Measurements from ENCODE around the gene FLNA. TPM values are rescaled to one million over a fixed set of nuclear protein-coding genes. Genes with fewer than 3 reads are reported as not detected.

The FLNA gene
- total and polyA plus RNA-seq, 9 of the 15 experiments (the other 6 are each of a cell fraction or from before 2014, with no cell fraction given): 6.2 to 735 (median 135) TPM

DNA sequence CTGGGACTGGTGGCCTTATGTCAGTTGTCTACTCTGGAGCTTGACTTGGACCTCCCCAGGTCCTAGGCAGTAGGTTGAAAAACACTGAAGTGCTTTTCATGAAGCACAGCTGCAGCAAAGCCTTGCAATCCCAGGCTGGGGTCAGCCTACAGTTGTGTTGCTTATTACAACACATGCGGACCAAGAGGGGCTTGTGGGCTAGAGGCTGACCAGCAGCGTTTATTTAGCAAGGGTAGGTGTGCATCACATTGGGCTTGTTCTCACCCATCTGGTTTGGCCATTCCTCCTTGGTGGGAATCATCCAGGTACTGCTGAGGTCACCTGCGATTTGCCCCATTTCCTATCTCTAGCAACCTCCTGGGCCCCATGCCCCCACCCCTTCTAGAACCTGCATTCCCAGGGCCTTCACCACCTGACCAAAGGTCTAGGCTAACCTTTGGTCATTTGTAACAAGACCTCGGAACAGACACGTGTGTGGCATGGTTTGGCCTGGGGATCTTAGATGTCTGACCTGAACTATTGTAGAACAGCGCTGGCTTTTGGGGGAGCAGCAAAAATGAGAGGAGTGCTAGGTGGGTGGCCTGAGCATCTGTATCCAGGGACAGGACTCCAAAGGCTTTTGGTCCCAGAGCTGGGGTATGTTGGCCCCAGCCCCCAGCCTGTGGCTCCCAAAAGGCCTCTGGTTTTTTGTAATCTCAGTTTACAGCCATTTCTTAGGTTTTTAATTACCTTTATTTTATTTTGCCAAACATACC is 26.8 kb upstream of the FLNA start (continued):
- TF ChIP-seq CHD1 (IDR thresholded peaks at IDR 0.05; ENCODE audit: low read length) (no peak), CHD2 (IDR thresholded peaks at IDR 0.05; ENCODE audit: low read depth, low read length) (peak; percentile 58), HMG20B (CRISPR knock-in tag; IDR thresholded peaks at IDR 0.05) (no peak), TGIF2 (CRISPR knock-in tag; IDR thresholded peaks at IDR 0.05) (no peak), GTF2A2 (tag; IDR thresholded peaks at IDR 0.05) (no peak), ZNF444 (CRISPR knock-in tag; IDR thresholded peaks at IDR 0.05) (no peak), PCBP1 (IDR thresholded peaks at IDR 0.05; ENCODE audit: low read depth, low read length, poor library complexity, severe bottlenecking) (no peak), ELF1 (tag; IDR thresholded peaks at IDR 0.05) (no peak), HDAC8 (tag; IDR thresholded peaks at IDR 0.05) (no peak), HDAC2 (IDR thresholded peaks at IDR 0.05) (no peak), TAF1 (IDR thresholded peaks at IDR 0.05; ENCODE audit: control insufficient read depth, extremely low read depth, insufficient read depth, low read length, severe bottlenecking) (peak; percentile 54), ZNF445 (CRISPR knock-in tag; IDR thresholded peaks at IDR 0.05; ENCODE audit: low read depth) (no peak), HDAC3 (IDR thresholded peaks at IDR 0.05; ENCODE audit: borderline replicate concordance, partially characterized antibody) (no peak), NCOA2 (IDR thresholded peaks at IDR 0.05; ENCODE audit: partially characterized antibody in 2 of 2) (no peak), ZNF830 (CRISPR knock-in tag; IDR thresholded peaks at IDR 0.05) (0 out of 2 replicates have a peak, but pooled peaks have one; percentile 46), CXXC5 (CRISPR knock-in tag; IDR thresholded peaks at IDR 0.05) (no peak), ZBTB1 (CRISPR knock-in tag; IDR thresholded peaks at IDR 0.05; ENCODE audit: borderline replicate concordance, low read depth) (no peak), ZNF561 (CRISPR knock-in tag; conservative IDR thresholded peaks at IDR 0.05) (no peak)
- TF ChIP-seq, protein P1, sequence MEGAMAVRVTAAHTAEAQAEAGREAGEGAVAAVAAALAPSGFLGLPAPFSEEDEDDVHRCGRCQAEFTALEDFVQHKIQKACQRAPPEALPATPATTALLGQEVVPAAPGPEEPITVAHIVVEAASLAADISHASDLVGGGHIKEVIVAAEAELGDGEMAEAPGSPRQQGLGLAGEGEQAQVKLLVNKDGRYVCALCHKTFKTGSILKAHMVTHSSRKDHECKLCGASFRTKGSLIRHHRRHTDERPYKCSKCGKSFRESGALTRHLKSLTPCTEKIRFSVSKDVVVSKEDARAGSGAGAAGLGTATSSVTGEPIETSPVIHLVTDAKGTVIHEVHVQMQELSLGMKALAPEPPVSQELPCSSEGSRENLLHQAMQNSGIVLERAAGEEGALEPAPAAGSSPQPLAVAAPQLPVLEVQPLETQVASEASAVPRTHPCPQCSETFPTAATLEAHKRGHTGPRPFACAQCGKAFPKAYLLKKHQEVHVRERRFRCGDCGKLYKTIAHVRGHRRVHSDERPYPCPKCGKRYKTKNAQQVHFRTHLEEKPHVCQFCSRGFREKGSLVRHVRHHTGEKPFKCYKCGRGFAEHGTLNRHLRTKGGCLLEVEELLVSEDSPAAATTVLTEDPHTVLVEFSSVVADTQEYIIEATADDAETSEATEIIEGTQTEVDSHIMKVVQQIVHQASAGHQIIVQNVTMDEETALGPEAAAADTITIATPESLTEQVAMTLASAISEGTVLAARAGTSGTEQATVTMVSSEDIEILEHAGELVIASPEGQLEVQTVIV (CRISPR knock-in tag; IDR thresholded peaks at IDR 0.05; ENCODE audit: borderline replicate concordance): no peak
- TF ChIP-seq, protein P2, sequence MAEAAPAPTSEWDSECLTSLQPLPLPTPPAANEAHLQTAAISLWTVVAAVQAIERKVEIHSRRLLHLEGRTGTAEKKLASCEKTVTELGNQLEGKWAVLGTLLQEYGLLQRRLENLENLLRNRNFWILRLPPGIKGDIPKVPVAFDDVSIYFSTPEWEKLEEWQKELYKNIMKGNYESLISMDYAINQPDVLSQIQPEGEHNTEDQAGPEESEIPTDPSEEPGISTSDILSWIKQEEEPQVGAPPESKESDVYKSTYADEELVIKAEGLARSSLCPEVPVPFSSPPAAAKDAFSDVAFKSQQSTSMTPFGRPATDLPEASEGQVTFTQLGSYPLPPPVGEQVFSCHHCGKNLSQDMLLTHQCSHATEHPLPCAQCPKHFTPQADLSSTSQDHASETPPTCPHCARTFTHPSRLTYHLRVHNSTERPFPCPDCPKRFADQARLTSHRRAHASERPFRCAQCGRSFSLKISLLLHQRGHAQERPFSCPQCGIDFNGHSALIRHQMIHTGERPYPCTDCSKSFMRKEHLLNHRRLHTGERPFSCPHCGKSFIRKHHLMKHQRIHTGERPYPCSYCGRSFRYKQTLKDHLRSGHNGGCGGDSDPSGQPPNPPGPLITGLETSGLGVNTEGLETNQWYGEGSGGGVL (CRISPR knock-in tag; IDR thresholded peaks at IDR 0.05): no peak
- TF ChIP-seq, protein P3, sequence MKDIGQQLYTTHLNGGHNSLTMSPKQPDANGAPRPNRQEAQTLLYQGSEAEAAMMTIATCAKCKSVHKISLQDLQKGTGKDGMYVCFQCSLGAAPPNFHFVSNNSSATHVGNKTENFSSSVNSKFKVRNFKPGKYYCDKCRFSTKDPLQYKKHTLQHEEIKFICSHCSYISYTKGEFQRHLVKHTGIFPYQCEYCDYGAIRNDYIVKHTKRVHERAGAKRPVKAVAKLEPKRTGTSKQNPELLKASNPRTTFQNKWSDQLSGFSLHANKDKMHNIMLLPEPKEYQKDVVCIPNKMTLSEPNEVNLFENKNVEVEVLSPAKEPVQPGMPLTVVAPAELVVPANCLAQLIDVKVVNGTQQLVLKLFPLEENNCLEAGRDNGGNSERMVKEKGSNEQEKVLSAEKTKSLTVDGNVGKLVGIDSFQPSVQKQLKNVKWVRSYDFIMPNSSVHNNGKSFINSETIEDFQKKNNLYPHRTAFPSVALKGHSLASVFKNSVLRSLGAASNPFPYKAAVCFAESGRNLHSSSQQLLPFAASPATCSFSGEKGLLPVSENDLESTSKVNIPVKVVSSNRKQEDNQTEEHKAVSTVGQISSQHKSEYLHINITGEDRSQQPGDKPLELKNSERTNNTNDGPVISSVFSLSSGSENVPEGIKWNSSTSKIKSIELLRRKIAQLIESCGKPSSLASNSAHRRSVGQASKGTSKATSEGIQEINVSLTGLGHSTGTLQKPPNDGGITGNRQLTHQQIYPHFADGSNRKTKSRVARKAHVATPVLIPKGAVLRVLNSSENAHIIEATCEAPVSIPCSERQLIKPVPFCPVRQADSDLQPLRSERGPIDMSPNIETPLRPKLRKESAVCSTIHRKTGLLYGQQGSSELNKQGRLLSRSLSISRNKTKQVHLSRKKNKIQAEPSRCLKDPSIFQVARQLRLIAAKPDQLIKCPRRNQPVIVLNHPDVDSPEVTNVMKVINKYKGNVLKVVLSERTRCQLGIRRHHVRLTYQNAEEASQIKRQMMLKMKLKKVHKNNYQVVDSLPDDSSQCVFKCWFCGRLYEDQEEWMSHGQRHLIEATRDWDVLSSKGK (CRISPR knock-in tag; IDR thresholded peaks at IDR 0.05): no peak
